ENCODE results near the gene DCBLD1.
"Not testable (repeated sequence)": the region's sequence is repeated elsewhere in the genome, so short reads cannot be mapped to it uniquely, and the experiment has no call there.

Gene DCBLD1

GRCh38 chr6:117502580-117502979 lies 20.1 kb downstream of the DCBLD1 start:
- FAIRE-seq: no peak

DNA sequence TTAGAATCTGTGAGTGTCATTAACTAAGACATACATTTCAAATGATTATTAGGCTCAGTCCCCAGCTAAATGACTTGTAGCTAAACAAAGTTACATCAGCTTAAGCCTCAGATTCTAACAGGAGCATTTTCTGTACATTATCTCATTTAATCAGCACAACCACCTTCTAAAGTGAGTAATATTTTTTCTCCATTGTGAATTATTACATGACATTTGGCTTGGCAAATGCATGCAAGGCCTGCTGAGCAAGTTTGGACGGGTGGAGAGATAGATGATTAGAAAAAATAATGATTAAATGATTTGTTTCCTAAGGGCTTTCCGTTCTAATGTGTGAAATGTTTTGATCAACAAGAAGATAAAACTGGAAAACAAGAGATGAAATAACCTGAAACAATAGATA lies 20.7 kb downstream of the DCBLD1 start:
- no peak for FAIRE-seq

DNA sequence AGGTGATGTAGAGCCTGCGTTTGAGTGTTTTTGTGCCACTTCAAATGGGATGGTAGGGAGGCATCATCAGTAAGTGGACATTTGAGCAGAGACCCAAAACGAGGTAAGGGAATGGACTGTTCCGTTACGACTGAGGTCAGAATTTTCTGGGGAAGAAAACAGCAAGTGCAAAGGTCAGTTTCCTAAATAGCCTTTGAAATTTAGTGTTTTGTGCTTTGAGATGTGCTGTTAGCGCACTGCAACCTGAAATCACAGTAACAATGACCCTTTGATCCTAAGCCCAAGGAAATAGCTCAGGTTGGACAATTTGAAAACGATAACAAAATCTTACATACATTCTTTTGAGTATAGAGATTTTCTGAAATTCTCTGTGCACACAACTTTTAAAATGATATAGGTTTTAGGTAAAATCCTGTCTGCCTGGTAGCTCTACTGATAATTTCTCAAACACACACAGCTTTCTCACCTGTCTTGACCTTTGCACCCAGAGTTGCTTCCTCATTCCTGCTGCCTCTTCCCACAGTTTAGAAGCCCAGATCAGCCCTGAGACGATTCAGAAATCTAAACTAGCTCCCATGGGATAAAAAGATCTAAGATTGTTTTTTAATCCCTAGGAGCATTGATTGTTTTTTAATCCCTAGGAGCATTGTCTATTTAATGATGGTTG lies 22.1 kb downstream of the DCBLD1 start:
- FAIRE-seq: no peak

DNA sequence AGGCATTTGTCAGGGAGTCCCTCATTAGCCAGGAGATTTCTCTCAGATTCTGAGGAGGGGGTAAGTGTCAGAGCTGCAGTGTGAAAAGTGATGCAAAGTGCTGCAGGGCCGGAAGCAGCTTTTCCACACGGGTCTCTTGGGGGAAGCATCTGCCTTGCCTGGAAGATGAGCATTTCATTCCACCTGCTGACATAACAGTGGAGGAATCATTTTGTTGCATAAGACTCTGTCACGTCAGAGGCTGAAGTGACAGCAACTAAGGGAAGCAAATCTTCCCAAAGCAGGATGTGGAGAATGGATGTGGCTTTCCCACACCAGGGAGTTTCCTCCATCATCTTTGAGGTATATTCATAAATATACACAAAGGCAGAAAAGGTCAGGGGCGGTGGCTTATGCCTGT lies 22.8 kb downstream of the DCBLD1 start:
- FAIRE-seq: no peak

- no peak for FAIRE-seq
These were observed 23.8 kb downstream of the DCBLD1 start for GRCh38 chr6:117506180-117506835.

GRCh38 chr6:117506907-117507306 lies 24.4 kb downstream of the DCBLD1 start:
- FAIRE-seq: no peak

DNA sequence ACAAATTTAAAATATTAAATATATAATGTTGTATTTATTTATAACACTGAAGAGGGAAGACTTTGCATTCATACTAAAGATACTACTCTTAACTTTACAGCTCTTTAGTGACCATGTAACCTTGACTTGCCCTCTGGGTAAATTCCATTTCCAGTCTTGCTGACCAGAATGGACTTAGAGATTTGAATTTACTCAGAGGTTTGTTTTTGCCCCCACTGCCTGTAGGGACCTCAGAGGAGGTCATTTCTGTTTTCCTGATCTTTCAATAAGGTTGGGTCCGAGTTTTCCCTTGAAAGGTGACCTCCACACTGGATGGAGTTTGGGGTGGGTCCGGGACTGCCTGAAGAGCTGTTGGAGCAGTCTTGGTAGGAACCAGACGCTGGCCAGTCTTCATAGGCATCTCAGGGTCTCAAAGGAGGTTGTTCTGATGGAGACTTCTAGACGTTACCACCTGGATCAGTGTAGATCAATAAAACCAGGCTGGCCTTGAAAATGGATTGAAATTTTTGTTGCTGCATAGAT lies 26.0 kb downstream of the DCBLD1 start:
- no peak for FAIRE-seq

GRCh38 chr6:117509021-117509420 lies 26.5 kb downstream of the DCBLD1 start:
- no peak for FAIRE-seq

GRCh38 chr6:117512056-117512828 lies 29.8 kb downstream of the DCBLD1 start:
- FAIRE-seq: no peak

DNA sequence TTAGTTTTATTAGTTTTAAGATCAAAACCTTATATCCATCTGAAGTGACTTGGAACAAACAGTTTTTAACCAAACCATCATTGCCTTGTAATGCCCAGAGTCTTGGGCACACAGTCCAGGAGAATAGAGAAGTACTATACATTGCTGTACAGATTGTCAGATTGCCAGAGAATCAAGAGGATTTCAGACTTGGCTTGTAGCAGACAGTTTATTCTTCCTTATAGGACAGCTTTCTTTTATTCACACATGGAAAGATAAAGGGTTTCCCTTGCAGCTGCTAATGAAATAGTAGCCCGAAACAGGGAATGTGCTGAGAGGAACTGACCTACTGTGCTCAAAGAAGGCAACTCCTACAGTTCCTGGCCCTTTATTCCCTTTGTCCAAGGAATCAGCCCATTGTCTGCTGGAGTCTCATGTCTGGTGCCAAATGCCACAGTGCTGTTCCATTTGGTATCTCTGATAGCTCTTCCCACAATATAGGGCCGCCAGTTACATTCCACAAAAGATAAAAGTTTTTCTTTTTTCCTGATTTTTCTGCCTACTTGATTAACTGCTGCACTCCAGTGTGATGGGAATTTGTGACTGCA lies 30.6 kb downstream of the DCBLD1 start:
- no peak for FAIRE-seq

- no peak for FAIRE-seq
These were observed 31.4 kb downstream of the DCBLD1 start for GRCh38 chr6:117513778-117514365.

DNA sequence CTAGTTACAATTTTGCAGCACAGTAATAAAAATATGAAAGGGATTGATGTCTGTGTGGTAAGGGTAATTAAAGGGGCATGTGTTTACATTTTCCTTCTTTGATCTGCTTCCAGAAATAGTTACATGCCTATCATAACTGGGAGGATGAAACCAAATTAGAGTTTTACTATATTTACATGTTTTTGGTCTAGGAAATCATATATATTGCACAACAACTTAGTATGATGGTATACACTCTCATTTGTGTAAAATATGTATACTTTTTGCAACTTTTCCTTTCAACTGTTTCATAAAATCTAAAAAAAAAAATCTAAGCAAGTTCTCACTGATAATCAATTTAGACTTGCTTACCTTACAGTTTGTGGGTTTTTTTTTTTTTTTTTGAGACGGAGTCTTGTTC lies 32.2 kb downstream of the DCBLD1 start:
- no peak for FAIRE-seq

DNA sequence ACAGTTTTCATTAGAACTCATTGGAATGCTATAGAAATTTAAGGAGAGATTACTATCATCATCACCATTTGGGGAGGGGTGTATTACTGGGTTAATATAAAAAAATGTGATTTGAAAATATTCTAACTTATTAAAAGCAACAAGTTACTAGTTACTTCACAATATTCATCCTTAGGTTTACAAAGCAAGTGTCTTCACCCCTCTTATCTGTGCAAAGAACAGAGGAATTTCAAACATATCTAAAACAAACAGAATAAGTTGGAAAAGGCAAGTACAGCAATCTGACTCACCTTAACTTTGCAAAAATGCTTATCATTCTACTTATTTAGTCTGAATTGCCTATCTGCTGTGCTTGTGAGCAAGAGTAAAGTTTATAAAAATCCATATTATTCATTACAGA lies 32.9 kb downstream of the DCBLD1 start:
- no peak for FAIRE-seq

DNA sequence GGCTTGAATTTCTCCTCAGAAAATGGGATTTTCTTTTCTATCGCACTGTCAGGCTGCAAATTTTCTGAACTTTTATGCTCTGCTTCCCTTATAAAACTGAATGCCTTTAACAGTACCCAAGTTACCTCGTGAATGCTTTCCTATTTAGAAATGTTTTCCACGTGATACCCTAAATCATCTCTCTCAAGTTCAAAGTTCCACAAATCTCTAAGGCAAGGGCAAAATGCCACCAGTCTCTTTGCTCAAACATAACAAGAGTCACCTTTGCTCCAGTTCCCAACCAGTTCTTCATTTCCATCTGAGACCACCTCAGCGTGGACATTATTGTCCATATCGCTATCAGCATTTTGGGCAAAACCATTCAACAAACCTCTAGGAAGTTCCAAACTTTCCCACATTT lies 35.5 kb downstream of the DCBLD1 start:
- not testable (repeated sequence) for FAIRE-seq

DNA sequence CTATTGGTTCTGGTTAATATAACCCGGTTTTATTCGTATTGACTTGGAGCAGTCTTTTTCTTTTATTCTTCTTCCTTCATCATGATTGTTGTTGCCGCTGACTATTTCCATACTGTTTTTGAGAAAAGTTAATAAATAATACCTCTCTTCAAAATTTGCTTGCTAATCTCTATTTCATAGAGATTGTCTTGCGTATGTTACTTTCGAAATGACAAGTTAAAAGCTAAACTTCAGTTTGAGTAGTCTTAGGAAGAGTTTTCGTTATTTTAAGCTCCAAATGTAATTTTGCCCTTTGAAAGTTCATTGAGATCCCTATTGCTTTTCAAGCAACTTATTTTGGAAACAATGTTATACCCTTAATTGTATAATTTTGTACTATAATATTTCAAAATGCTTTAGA lies 36.4 kb downstream of the DCBLD1 start:
- FAIRE-seq: no peak

- no peak for FAIRE-seq
These were observed 38.3 kb downstream of the DCBLD1 start for GRCh38 chr6:117520603-117521395.

DNA sequence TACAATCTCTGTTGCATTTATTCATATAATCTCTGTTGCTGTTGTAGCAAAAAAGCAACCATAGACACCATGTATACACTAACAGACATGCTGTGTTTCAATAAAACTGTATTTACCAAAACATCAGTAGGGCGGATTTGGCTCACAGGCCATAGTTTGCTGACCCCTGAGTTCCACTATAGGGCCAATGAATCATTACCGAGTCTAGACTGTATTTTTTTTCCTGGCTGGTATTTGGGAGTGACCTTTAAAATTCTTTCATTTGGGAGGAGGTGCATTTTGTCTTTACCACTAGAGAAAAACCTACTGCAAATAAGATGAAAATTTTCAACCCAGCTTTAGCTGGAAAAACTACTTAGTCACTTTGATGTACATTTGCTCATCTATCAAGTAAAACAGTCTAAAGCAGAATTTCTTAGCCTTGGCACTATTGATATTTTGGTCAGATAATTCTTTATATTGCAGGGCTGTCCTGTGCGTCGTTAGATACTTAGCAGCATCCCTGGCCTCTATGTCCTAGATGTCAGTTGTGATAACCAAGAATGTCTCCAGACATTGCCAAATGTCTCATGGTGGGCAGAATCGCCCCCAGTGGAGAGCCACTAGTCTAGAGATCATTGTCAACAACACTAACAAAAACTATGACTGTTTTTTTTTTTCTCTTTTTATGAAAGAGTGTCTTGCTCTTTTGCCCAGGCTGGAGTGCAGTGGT lies 39.5 kb downstream of the DCBLD1 start:
- no peak for FAIRE-seq

DNA sequence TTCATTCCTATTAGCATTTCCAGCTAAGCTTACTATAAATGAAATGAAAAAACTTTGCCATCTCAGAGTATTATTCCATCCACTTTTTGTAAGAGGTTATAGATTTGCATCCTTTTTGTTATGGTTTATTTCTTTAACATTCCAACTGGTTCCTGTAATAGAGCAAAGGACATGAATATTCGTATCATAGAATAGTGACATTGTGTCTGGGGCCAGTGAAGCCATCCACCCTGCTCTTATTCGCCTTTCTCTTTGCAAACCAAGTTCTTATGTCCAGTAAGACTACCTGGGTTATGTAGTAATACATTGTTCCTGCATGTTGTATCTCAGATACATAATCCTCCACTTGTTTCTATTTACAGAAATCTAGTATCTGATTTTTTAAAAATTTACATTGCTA lies 43.1 kb downstream of the DCBLD1 start:
- FAIRE-seq: no peak

DNA sequence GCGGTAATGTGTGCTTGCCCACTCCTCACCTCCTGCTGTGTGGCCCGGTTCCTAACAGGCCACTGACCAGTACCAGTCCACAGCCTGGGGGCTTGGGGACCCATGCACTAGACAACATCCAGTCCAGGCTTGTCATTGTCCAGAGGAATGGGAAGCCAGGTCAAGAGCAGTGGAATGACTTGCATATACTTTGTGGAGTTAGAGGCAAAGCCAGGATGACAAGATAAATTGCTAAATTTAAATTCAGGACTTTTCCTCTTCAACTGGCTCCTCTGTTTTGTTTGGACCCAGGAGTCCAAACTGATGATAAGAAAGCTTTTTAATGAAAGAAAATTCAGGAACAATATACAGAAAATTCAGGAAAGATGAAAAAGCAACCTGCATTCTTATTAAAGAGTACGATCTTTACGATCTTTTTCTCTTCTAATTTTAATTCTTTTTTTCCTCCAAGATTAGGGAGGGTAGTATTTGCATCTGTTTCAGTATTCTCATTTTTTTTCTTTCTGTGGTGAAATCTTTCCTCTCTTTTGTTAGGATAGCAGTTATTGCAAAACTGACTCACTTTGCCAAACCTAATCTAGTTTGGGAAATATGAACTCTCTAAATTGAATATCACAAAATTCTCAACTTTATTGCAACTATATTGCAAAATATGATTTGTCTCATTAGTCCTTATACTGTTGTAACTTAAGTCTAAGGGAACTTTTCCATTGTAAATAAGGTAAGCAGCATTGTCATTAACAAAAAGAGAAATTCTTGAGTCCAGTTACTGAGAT lies 48.2 kb downstream of the DCBLD1 start:
- FAIRE-seq: no peak

GRCh38 chr6:117531346-117531745 lies 48.9 kb downstream of the DCBLD1 start:
- FAIRE-seq: no peak

Data from colon (tissue), 2 donors.